Measurements from ENCODE around the gene MICAL3.
"Not testable (repeated sequence)": the region's sequence is repeated elsewhere in the genome, so short reads cannot be mapped to it uniquely, and the experiment has no call there.

The MICAL3 gene, protein sequence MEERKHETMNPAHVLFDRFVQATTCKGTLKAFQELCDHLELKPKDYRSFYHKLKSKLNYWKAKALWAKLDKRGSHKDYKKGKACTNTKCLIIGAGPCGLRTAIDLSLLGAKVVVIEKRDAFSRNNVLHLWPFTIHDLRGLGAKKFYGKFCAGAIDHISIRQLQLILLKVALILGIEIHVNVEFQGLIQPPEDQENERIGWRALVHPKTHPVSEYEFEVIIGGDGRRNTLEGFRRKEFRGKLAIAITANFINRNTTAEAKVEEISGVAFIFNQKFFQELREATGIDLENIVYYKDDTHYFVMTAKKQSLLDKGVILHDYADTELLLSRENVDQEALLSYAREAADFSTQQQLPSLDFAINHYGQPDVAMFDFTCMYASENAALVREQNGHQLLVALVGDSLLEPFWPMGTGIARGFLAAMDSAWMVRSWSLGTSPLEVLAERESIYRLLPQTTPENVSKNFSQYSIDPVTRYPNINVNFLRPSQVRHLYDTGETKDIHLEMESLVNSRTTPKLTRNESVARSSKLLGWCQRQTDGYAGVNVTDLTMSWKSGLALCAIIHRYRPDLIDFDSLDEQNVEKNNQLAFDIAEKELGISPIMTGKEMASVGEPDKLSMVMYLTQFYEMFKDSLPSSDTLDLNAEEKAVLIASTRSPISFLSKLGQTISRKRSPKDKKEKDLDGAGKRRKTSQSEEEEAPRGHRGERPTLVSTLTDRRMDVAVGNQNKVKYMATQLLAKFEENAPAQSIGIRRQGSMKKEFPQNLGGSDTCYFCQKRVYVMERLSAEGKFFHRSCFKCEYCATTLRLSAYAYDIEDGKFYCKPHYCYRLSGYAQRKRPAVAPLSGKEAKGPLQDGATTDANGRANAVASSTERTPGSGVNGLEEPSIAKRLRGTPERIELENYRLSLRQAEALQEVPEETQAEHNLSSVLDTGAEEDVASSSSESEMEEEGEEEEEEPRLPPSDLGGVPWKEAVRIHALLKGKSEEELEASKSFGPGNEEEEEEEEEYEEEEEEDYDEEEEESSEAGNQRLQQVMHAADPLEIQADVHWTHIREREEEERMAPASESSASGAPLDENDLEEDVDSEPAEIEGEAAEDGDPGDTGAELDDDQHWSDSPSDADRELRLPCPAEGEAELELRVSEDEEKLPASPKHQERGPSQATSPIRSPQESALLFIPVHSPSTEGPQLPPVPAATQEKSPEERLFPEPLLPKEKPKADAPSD (N-terminal part only)

DNA sequence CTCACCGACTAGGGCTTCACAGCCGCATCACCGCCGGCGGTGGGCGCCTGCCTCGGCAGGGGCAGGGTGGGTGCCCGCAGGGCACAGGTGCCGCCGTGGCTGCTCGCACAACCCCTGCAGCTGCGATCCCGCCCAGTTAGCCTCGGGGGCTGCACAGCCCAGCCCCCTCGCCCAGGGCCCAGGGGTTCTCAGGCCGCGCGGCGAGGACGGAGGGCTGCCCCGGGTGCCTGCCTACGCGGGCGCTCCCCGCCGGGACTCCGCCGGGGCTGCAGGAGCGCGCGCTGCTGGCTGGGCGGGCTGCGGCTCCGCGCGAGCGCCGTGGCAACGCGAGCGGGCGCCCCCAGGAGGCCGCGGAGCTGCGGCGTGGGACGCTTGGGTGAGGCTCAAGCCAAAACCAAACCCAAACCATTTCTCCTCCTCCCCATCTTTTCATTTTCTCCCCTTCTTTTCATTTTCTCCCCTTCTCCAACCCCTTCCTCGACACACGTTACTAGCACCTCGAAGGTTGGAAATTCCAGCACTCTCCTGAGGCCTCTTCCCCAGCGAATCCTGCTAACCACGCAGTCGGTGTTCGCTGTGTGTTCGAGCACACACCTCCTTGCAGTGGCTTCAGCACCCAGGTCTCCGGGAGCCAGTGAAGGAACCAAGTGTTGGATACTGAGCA lies at the start of gene MICAL3:
Gene MICAL3 (minus strand): TSS at position 286 of the 664 bp plus-strand sequence. CDS start 117,749 bp downstream, outside the sequence.
- peak; percentile 75 for DNase-seq (ENCODE audit: low spot score)

DNA sequence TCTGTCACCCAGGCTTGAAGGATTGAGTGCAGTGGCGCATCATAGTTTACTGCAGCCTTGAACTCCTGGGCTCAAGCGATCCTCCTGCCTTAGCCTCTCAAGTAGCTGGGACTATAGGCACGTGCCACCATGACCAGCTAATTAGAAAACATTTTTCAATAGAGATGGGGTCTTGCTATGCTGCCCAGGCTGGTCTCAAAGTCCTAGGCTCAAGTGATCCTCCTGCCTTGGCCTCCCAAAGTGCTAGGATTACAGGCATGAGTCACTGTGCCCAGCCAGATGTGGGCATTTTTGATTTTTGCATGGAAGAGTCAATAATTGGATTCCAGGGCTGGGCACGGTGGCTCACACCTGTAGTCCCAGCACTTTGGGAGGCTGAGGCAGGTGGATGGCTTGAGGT lies 49.6 kb upstream of the MICAL3 start:
- not testable (repeated sequence) for DNase-seq (ENCODE audit: low spot score)

DNA sequence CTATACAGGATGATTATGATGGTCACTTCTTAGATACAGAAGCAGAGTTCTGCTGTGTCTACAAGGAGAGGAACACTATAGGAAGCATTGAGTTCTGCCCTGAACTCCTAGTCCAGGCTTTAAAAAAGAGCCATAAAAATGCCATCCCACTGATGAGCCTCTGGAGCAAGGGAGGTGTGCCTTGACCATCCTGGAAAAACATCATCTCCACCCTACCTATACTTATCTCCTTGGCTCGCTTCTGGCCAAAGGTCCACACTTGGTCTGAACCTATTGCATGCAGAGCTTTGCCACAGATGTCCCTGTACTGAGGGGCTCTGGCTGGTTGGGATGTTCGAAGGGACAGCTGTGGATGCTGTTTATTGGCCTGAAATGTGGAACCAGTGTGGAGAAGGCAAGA lies 49.1 kb upstream of the MICAL3 start:
- no peak for DNase-seq (ENCODE audit: low spot score)

DNA sequence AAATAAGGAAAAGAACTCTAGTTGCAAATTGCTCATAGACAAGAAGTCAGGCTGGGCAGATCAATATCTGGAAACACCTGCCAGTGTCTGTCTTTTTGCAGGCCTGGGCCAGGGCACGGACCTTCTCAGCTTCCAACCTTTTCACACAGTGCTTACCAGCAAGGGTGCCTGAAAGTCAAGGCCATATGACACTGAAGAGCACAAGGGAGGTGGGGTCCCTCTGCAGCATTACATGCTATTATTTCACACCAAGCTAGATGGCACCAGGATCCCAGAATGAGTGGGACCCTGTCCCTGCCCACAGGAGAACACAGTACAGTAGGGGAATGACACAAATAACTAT lies 47.6 kb upstream of the MICAL3 start:
- DNase-seq (ENCODE audit: low spot score), result peak; percentile 56

DNA sequence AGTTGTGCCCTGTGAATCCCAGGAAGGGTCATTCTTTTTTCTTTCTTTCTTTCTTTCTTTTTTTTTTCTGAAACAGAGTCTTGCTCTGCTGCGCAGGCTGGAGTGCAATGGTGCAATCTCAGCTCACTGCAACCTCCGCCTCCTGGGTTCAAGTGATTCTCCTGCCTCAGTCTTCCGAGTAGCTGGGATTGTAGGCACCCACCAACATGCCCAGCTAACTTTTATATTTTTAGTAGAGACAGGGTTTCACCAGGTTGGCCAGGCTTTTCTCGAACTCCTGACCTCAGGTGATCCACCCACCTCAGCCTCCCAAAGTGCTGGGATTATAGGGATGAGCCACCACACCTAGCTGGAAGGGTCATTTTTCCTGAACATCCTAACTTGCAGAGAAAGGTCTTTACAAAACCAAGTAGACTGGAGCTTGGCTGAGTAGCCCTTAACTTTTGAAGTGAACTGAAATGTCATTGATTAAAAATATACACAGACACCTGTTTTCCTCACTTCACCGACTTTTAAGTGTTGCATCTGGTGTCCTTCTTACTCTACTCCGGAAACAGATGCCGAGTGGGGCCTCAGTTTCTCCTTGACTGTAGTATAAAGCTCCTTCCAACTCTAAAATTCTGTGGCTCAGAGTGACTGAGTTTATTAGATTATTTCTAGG lies 47.1 kb upstream of the MICAL3 start:
- peak; percentile 66 for DNase-seq (ENCODE audit: low spot score)

DNA sequence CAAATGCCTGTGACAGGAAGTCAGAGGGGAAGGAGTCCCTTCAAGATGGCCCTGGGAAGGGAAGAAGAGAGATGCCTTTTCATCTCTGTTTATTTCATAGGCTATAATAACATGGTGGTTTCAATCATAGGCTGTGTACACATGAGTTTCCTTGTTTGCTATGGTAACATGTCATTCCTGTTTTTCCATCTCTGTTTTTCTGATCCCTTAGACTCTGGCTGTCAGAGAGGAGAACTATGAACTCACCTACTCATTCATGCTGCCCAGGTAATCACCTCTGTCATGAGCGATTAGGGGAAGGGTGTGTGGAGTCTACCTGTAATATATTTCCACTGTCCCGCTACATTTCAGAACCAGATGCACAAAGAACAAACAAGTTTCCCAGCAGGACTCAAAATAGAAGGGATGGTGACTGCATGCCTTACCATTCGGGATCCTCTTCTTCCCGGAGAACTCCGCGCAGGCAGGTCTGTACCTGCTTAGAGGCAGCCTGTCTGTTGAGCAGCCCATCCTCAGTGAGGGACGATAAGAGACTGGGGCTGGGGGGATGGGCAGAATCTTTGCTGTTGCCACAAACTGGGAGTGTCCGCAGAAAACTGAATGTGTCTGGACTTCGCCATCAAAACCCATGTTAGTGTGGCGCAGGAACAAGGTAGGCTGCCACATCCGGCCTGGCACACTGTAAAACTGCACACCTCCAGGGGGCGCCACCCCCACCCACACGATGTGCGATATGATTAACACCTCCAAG lies 46.4 kb upstream of the MICAL3 start:
- DNase-seq (ENCODE audit: low spot score), result no peak

DNA sequence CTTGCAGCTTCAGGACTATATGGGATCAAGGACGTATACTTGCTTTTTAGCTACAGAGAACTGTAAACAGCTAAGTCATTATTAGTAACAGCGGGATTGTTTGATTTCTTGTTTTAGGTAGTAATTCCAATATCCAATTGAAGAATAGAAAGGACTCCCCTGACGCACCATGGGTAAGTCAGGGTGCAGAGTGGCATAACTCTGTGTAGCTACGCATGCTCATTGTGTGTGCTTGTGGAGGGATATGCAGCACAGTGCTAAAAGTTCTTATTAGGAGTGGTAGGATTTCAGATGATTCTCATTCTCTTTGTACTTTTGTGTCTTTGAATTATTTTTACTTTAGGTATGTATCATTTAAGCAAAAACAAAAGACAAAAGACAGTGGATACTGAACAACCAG lies 45.7 kb upstream of the MICAL3 start:
- DNase-seq (ENCODE audit: low spot score), result no peak

DNA sequence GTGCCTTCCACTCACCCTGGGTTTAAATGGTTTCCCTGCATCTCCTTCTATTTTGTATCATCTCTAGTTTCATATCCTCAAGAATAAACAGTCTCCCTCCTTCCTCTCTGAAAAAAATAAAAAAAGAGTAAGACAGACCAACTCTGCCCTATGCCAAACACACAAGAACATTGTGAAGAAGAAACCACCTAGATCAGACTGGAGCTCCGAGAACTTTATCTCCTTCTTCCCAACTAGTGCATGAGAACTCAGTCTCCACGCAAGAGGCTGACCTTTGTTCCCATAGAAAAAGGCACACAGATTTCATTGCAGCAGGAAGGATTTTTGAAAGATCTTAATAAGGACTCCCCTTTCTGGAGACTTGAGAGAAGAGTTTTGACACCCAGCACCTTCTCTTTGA lies 44.7 kb upstream of the MICAL3 start:
- DNase-seq (ENCODE audit: low spot score), result no peak

DNA sequence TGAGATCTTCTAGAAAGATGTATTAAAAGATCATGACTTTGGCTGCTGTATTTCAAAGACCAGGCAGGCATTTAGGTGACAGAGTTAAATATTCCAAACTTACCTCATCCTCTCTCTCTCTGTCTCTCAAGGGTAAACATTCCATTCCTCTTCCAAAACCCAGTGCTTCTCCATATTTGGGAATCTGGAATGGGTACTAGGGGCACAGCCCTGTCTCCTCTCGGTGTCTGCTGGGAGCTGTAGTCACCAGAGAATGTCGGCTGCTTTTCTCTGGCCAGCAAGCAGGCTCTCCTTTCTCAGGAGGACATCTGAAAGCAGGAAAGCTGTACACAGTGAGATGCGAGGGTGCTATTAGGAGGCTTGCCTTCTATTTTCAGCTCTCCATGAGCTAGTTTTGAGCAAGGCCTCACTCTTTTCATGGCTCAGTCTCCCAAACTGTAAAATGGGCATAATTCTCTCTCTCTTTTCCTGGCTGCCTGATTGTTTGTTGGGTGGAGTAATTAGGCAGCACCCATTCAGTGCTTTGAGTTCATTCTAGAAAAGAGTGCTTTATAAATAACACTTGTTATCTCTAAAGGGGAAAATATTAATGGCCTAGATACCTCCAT lies 44.1 kb upstream of the MICAL3 start:
- DNase-seq (ENCODE audit: low spot score), result no peak

DNA sequence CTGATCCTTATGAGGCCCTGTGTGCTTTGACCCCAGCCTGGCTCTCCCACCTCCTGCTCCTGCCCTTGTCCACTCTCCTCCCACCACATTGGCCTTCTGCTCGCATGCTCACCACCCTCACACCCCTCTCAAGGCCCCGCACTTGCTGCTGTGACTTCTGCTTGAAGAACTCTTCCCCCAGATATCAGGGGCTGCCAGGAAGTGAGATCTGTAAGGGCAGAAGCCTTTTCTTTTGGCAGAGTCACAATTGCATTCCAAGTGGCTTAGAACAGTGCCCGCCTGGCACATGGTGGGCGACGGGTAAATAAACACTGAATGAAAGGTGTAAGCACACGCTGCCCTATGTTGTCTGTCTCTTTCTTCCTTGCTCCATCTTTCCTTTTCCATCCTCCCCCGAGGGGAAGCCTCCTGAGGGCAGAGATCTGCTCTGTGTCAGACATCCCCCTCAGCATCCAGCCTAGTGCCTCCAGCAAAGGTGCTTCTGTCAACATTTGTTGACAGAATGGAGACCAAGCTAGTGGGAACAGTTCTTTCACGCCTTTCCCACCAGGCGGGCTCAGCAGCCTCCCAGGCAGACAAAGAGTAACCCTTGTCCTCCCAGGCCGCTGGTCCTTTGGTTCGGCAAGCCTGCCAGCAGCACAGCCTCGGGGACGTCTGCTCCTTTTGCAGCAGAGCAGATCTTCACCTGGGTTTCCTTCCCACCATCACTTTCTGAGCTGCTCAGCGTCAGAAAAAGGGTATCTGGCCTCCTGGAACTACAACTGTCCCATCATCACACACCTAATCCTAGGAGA lies 43.4 kb upstream of the MICAL3 start:
- DNase-seq (ENCODE audit: low spot score), result no peak

DNA sequence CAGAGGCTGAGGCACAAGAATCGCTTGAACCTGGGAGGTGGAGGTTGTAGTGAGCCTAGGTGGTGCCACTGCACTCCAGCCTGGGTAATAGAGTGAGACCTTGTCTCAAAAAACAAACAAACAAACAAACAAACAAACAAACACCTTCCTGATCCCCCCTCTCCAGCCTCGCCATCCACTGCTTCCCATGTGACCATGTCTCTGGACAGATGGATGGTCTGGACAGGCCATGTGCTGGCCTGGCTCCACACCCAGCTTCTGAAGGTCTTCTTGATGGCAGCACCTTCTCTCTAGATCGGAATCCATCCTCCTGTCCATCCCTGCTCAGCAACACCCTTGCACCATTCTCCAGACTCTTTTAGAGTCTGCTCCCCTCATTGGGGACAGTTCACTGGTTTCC lies 42.8 kb upstream of the MICAL3 start:
- no peak for DNase-seq (ENCODE audit: low spot score)

DNA sequence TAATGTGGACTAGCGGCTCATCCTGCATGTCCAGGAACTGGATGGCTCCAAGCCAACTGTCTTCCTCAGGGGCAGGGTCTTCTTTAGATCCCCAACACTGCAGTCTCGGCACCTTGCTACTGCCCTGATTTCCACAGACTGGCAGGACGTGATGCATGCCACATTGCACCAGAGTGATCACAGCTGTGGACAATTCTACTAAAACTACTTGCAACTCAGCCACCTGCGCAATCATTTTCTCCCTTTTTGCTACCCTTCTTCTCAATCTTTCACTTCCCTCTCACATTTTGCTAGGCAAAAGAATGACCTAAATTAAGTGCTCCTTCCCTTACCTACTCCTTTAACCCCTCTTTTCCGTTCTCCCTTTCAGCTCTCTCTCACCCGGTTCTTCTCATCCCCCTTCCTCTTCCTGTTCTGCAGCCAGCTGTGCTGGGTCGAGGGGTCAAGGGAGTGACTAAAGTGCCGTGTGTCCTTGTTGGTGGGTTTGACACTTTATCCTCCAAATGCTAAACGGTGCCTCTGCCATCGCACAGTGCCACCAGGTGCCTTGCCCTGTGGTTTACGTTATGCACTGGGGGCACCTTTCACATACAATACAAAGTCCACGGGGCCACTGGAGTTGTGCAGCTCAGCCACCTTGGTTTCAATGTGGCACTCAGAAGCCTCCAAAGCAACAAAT lies 42.0 kb upstream of the MICAL3 start:
- DNase-seq (ENCODE audit: low spot score), result peak; percentile 78

DNA sequence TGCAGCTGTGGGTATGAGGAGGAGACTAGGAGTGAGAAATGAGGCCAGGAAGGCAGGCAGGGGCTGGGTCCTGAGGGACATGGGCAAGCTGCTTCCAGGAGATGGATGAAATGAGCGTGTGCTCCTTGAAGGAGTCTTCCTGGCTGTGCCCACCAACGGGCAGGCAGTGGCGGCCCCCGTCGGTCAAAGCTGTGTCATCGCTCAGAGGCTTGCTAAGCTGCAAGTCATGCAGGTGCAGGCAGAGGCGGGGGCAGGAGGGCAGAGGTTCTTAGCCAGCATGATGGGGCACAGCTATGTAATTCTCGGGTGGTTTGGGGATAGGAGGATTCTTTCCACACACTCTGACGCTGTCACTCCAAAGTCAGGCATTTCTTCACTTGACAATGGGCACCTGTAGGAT lies 40.9 kb upstream of the MICAL3 start:
- peak; percentile 46 for DNase-seq (ENCODE audit: low spot score)

DNA sequence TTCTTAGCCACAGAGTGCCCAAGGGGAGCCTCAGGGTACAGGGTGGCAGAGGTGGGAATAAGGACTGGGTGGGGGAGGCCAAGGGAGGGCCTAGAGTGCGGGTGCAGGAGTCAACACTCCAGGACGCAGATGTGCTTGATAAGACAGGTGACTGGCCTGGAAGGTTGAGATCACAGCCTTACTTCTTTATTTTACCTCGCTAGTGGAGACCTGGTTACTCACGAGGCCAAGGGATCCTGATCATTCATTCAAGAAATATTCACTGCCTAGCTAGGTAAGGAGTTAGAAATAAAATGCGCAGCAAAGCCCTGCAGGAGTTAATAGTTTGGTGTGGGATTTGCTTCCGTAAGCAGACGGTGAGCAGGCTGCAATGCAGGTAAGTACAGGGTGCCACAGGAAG lies 40.3 kb upstream of the MICAL3 start:
- no peak for DNase-seq (ENCODE audit: low spot score)

DNA sequence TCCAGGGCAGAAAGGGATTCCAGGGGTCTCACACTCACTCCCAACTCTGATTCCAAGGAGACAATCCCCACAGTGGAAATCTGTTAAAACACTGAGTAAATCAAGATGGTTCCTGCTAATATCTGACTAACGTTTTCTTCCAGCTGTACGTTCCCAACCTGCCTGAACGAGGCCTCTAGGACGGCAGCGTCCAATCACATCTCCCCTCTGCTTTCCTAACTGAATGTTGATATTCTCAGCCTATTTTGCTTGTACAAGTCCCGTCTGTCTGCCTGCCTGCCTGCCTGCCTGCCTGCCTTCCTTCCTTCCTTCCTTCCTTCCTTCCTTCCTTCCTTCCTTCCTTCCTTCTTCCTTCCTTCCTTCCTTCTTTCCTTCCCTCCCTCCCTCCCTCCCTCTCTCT lies 39.4 kb upstream of the MICAL3 start:
- DNase-seq (ENCODE audit: low spot score), result not testable (repeated sequence)

DNA sequence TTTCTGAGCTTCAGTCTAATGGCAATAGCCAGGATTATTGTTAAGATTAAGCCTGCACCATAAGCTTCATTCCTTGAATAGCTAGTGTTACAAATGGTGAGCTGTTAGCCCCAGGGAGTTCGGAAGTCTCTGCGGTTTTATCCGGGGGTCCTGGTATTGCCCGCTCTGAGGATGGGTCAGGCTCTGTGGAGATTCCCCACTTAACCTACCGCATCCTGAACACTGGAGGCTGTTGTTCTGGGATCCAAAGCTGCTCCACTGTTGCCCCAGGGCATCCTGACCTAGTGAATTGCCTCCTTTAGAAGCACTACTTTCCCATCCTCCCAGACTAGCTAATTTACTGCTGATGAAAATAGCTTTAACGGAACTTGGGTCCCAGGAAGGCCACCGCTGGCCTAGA lies 38.9 kb upstream of the MICAL3 start:
- no peak for DNase-seq (ENCODE audit: low spot score)

DNA sequence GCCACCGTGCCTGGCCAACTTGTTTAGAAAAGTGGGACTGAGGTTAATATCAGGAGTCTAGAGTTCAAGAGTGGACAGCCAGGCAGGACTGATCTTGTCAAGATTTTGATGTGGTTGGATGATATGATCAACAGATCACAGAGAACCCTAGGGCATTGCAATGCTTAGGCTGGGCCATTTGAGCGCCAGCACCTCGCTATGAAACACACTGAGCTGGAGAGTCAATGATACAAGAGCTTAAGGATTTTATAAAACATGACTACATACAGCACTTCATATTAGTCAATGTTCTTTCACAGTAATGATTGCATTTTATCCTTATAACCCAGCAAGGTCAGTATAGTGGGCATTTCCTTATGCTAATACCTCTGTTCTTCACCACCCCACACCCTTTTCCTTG lies 38.1 kb upstream of the MICAL3 start:
- no peak for DNase-seq (ENCODE audit: low spot score)

DNA sequence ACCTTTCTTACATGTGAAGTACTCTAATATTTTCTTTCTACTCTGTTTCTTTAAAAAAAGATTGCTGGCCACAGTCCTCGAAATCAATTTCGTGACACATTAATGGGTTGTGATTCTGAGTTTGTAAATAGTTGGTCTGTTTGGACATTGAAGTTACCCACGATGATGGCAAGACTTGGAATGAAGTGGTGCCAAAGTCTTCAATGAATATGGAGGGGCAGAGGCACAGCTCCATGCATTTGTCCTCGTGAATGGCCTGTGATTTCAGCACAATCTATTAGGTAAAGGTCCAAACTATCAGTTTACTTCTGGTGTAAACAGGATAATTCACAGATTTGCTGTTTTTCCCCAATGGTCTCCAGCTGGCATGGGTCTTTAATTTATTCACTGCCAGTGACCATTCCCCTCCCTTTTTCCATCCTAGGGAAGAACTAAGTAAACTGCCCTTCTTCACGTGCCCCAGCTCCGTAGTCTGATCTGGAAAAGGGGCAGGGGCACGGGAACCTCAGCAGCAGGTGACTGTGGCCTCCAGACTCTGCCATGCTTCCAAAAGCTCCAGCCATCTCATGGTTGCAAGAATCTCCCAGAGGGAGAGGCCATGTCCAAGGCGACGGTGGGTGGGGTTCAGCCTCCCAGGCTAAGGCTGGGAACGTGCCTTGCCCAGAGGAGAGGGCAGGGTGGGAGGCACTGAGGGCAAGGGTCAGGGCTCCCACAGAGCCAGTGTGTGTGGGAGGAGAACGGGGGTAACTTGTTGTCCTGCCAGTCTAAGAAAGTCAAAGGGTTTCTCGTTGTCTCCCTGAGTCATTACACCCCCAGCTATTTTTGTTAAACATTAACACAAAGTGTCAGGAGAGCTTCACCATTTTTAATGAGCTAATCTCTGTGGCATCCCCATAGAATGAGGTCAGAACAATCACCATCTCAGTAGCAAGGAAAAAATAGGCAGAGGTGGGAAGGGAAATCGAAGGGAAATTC lies 36.6 kb upstream of the MICAL3 start:
- DNase-seq (ENCODE audit: low spot score), result no peak
